Measurements from ENCODE around the gene SLC13A5.
"Not testable (repeated sequence)": the region's sequence is repeated elsewhere in the genome, so short reads cannot be mapped to it uniquely, and the experiment has no call there.

SLC13A5 gene

GRCh38 chr17:6711081-6711674 lies 2.0 kb downstream of the SLC13A5 start:
- FAIRE-seq: peak; percentile 20
- DNase-seq (ENCODE audit: low spot score): no peak

- DNase-seq (ENCODE audit: low spot score) (no peak), FAIRE-seq (no peak)
These were observed 2.9 kb downstream of the SLC13A5 start for GRCh38 chr17:6710317-6710716.

DNA sequence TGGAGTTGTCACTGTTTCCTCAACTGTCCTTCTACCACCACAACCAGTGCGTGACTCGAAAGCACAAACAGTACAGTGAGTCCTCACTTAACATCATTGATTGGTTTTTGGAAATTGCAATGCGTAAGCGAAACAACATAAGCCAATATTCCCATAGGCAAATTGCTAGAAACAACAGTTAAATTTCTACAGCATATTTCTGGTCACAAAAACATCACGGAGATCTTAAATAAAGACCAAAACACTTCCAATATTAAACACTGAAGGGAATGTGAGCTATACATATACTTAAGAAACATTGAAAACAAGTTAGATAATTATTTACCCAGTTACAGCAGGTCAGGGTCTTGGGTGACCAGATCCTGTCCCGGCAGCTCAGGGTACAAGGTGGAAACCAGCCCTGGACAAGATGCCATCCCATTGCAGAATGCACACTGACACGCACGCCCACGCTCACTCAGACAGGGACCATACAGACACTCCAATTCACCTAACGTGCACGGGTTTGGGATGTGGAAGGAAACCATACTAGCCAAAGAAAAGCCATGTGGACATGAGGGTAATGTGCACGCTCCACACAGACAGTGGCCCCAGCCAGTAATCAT lies 4.7 kb downstream of the SLC13A5 start:
- no peak for FAIRE-seq
- DNase-seq (ENCODE audit: low spot score): no peak

GRCh38 chr17:6706996-6707395 lies 6.2 kb downstream of the SLC13A5 start:
- FAIRE-seq: no peak
- no peak for DNase-seq (ENCODE audit: low spot score)

DNA sequence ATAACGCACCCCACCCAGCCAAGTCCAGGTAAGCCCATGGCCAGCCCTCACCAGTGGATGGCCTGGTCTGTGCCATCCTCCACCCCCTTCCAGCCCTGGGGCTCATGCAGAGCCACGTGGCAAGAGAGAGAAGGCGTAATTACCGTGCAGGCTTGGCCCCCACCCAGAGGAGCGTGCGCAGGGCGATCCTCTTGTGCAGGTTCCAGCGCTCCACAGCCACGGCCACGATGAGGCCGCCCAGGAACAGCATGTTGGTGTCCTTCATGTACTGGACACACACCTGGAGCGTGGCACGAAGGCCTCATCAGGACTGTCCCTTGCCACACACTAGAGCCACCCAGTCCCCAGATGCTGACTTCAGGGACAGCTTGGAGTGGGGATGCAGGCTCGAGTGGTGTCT lies 6.7 kb downstream of the SLC13A5 start:
- DNase-seq (ENCODE audit: low spot score) (no peak), FAIRE-seq (no peak)

DNA sequence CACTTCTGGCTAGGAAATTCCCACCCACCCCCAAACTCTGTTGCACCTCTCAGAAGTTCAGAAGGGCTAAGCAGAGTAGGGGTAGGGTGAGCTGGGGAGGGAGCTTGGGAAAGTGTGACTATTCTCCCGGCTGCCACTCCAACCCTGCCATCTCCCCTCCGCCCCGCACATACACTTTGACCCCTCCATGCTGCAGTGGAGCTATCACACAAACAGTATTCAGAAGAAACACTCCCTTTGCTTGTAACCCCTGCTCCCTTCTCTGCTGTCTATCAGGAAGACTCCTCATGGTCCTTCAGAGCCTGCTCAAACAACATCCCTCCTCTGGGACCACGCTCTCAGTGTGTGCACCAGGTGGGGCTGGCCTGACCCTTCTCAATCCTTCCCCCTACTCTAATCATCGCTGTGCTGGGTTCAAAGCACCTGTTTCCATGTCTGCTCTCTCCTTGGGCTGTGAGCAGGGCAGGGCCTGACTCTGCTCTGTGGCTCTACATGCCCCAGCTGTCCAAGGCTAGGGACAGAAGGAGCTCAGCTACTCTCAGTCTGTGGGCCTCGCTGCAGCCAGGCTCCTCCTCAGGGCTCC lies 8.6 kb downstream of the SLC13A5 start:
- FAIRE-seq (no peak), DNase-seq (ENCODE audit: low spot score) (no peak)

DNA sequence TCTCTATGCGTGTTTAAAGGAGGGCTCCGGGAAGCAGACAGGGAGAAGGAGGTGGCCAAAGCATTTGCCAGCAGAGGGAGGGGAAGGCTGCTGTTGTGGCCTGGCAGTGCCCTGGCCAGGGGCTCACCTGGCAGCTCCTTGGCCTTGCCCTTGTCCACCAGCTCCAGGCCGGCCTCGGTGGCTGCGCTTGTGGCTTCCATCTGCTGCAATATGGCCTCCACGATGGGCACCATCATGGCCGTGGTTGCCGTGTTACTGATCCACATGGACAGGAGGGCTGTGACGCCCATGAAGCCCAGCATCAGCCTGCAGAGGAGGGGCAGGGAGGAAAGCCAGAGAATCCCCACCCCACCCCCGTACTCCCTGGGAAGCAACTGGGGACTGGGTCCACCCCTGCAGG lies 9.4 kb downstream of the SLC13A5 start:
- FAIRE-seq: no peak
- no peak for DNase-seq (ENCODE audit: low spot score)

GRCh38 chr17:6702567-6703215 lies 10.5 kb downstream of the SLC13A5 start:
- no peak for FAIRE-seq

DNA sequence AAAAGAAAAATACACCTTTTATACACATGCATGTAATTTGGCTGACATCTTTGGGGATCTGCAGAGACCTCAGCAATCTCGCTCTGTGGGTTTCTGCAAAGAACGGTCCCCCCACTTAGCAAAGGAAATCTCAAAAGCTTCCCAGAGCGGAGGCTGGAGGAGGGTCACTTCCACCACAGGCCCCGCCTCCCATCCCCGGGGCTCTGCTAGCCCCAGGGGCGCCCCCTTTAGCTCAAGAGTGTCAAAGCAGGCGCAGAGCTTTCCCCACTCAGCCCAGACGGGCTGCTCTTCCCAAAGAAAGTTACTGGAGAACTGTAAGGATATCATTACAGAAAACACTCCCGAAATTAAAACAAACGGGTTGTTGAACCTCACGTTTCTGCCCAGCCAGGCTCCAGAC lies 11.4 kb downstream of the SLC13A5 start:
- FAIRE-seq (no peak), DNase-seq (ENCODE audit: low spot score) (peak; percentile 31)

More at GRCh38 chr17:6702567-6703215, 10.5 kb downstream of the SLC13A5 start:
- DNase-seq (ENCODE audit: low spot score): no peak

DNA sequence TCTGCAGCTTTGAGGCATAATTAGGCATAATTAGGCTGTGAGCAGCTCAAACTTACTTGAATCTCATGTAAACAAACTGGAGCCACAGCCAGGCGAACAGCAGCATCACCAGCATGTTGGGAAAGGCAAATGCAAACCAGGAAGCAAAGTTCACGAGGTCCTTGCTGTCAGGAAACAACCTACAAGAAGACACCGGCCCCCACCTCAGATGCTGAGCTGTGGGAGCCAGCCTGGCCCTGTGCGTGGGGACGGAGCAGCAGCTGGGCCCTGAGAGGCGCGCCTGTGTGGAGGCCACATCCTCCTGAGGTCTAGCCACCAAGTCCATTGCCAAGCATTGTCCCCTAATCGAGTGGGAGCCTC lies 12.2 kb downstream of the SLC13A5 start:
- no peak for FAIRE-seq
- no peak for DNase-seq (ENCODE audit: low spot score)

DNA sequence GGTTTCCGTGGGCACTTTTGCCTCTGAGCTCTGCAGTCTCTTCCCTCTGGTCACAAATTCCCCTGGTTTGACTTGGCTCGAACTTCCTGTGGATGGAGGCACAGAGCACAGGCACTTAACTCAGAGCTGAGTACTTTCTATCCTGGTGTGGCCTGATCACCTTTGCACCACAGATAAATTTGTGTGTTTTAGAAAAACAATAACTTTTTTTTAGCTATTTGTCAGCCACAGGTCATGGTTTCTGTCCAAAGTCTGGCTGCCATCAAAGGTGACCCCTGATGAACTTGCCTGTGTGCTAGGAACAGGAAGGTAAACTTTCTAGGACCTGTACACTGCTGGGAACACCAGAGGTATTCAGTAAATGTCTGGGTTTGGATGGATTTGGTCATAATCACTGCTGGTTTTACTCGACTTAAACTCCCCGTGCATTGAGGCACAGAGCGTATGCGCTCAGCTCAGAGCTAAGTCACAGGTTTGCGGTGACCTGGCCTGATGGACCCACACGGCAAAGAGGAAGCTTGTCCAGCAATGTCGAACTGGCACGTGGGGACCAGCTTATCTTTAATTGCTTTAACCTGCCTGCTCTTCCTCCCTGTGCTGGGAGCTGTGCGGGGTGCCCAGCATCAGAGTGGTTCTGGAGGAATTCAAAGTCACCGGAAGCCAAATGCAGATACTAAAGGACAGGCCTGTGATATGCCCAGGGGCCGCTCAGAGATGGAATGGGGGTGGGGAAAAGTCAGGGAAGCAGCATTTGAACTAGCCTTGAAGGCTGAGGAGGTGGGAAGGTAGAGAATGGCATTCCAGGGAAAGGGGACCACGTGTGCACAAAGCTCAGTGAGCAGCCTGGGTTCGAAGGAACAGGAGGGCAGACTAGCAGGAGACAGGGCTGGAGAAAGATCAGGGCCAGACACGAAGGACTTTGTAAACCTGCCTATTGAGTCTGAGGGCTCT lies 12.9 kb downstream of the SLC13A5 start:
- no peak for DNase-seq (ENCODE audit: low spot score)
- FAIRE-seq: no peak

DNA sequence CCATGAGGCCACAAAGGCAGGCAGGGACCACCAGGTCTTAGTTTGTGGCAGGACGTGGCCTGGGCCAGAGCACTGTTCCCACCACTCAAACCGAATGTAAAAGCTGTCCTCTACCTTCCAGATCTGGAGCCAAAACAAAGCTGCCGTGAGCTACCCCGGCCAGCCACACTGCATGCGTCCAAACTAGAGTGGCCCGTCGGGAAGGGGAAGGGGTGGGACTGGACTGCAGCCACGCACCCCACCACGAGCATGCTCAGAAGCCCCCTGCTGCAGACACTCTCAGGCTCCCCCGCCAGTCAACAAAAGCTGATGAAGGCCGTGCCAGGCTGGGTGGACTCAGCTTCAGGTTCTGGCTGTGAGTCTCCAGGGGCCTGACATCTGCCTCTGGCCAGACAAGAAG lies 15.2 kb downstream of the SLC13A5 start:
- no peak for DNase-seq (ENCODE audit: low spot score)
- FAIRE-seq: no peak

GRCh38 chr17:6696906-6697305 lies 16.3 kb downstream of the SLC13A5 start:
- DNase-seq (ENCODE audit: low spot score) (no peak), FAIRE-seq (no peak)

DNA sequence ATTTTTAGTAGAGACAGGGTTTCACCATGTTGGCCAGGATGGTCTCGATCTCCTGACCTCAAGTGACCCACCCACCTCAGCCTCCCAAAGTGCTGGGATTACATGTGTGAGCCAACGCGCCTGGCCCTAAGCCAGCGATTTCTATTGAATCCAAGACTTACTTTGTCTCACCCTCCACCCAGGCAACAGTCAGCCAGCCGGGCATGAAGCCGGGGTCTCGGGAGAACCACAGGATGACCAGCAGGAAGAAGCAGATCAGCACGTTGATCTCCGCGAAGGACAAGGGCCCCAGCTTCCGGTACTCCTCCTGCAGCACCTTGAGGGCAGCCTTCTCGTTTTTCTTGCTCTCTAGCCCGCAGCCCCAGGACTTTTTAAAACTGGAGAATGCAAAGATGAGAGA lies 17.6 kb downstream of the SLC13A5 start:
- DNase-seq (ENCODE audit: low spot score) (no peak), FAIRE-seq (no peak)

DNA sequence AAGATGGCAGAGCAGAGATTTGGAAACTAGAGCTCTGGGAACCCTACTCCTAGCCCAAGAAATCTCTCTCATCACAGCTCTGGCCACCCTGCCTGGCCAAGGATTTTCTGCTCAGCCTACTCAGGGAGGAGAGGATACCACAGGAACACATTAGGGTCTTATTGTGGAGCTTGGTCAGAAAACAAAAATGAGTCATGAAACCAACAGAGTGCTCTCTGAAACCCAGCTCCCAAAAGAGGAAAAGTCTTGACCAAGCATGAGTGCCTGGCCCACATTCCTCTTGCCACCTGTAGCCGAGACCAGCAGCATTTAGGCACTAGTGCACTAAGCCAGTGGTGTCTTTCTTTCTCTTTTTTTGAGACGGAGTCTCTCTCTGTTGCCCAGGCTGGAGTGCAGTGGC lies 18.1 kb downstream of the SLC13A5 start:
- DNase-seq (ENCODE audit: low spot score): no peak
- no peak for FAIRE-seq

DNA sequence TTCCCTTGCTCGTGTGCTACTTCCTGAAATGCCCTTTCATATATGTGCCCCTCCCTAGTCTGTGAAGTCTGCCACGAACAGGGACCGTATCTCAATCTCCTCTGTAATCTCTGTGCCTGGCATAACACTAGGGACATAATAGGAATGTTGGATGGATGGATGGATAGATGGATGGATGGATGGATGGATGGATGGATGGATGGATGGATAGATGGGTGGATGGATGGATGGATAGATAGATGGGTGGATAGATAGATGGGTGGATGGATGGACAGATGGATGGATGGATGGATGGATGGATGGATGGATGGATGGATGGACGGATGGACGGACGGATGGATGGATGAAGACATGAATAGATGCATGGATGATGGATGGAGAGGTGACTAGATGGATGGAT lies 21.2 kb downstream of the SLC13A5 start:
- not testable (repeated sequence) for FAIRE-seq

GRCh38 chr17:6691546-6691945 lies 21.6 kb downstream of the SLC13A5 start:
- FAIRE-seq: no peak
- no peak for DNase-seq (ENCODE audit: low spot score)

More for the DNA sequence above, 21.2 kb downstream of the SLC13A5 start:
- not testable (repeated sequence) for DNase-seq (ENCODE audit: low spot score)

DNA sequence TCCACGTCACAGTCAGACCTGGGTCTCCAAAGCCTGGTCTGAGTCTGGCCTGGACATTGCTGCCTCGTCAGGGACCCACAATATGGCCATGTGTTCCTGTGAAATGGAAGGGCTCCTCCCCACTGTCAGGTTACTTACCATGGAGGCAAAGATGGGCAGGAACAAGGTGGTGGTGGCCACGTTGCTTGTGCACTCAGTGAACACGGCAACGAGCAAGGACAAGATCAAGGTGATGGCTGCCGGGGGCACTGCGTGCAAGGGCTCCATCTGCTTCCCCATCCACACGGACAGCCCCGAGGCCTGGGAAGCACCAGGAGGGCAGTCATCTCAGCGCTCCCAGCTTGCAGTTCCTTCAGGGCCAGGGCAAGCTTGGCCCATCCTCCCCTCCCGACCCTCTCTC lies 22.5 kb downstream of the SLC13A5 start:
- FAIRE-seq (no peak), DNase-seq (ENCODE audit: low spot score) (no peak)

GRCh38 chr17:6688944-6689343 lies 24.2 kb downstream of the SLC13A5 start:
- DNase-seq (ENCODE audit: low spot score): no peak
- FAIRE-seq: no peak

- DNase-seq (ENCODE audit: low spot score) (no peak), FAIRE-seq (no peak)
These were observed 27.1 kb downstream of the SLC13A5 start for GRCh38 chr17:6686026-6686425.
